GM21381 (cell line): ENCODE measurements around the gene PHF19.

ENCODE experiments used
- ATAC-seq: cut with Tn5 transposase; IDR thresholded peaks from one replicate; pipeline ENCODE4 v1.9.1; 2021; ENCODE audit warnings: mild to moderate bottlenecking, moderate library complexity; ENCODE audit not compliant: unreplicated experiment

The PHF19 gene

GRCh38 chr9:120892748-120893610, 16.0 kb upstream of the PHF19 start:
- ATAC-seq: peak; percentile 65

GRCh38 chr9:120891884-120892747, 15.1 kb upstream of the PHF19 start:
- peak; percentile 34 for ATAC-seq

- ATAC-seq: no peak
Observed at GRCh38 chr9:120891245-120891883, 14.4 kb upstream of the PHF19 start.

- ATAC-seq: no peak
Observed at GRCh38 chr9:120890320-120891244, 13.6 kb upstream of the PHF19 start.

GRCh38 chr9:120889606-120890271, 12.8 kb upstream of the PHF19 start:
- ATAC-seq: no peak

GRCh38 chr9:120888626-120889025, 11.6 kb upstream of the PHF19 start:
- no peak for ATAC-seq

GRCh38 chr9:120886490-120886967, 9.5 kb upstream of the PHF19 start:
- no peak for ATAC-seq

- no peak for ATAC-seq
Observed at GRCh38 chr9:120885958-120886357, 9.0 kb upstream of the PHF19 start.

GRCh38 chr9:120885457-120885856, 8.5 kb upstream of the PHF19 start:
- ATAC-seq: no peak

- ATAC-seq: no peak
Observed at GRCh38 chr9:120883608-120883996, 6.6 kb upstream of the PHF19 start.

- no peak for ATAC-seq
Observed at GRCh38 chr9:120882935-120883607, 6.1 kb upstream of the PHF19 start.

GRCh38 chr9:120879446-120879845, 2.5 kb upstream of the PHF19 start:
- no peak for ATAC-seq

GRCh38 chr9:120878188-120879130, 1.5 kb upstream of the PHF19 start:
- ATAC-seq: no peak

- peak; percentile 39 for ATAC-seq
Observed at GRCh38 chr9:120877276-120878034, 467 bp upstream of the PHF19 start.

GRCh38 chr9:120875954-120876841, 790 bp downstream of the PHF19 start:
- ATAC-seq: peak; percentile 62

- ATAC-seq: no peak
Observed at GRCh38 chr9:120875643-120875953, 1.4 kb downstream of the PHF19 start.
